GM12891 (cell line): ENCODE results near the gene PEMT. TPM values are rescaled to one million over a fixed set of nuclear protein-coding genes. Genes with fewer than 3 reads are reported as not detected.
"Not testable (repeated sequence)": the region's sequence is repeated elsewhere in the genome, so short reads cannot be mapped to it uniquely, and the experiment has no call there.

Experiments
- DNase-seq: peaks from one replicate; pipeline ENCODE4 v3.0.0; 2011; ENCODE audit warnings: low spot score; ENCODE audit not compliant: insufficient read length
- FAIRE-seq: peaks from 2 replicates; lab custom pipeline; 2011; peaks lifted over from hg19 to GRCh38; lab: Jason Lieb, UNC
- PAX5 ChIP-seq: IDR thresholded peaks from 2 replicates; pipeline ENCODE4 v1.6.1; 2011; ENCODE audit warnings: low read length, moderate library complexity, mild to moderate bottlenecking; ENCODE audit not compliant: insufficient read depth, severe bottlenecking
- POLR2A ChIP-seq: IDR thresholded peaks from 2 replicates; pipeline ENCODE4 v1.6.1; 2011; ENCODE audit warnings: low read depth, low read length, control low read depth
- POLR2AphosphoS5 ChIP-seq: IDR thresholded peaks from 2 replicates; pipeline ENCODE4 v1.6.1; 2011; ENCODE audit warnings: low read depth, low read length, control low read depth
- POU2F2 ChIP-seq: IDR thresholded peaks from 2 replicates; pipeline ENCODE4 v1.6.1; 2011; ENCODE audit warnings: low read depth, mild to moderate bottlenecking, control low read depth, low read length, moderate library complexity
- SPI1 ChIP-seq: IDR thresholded peaks from 2 replicates; pipeline ENCODE4 v1.6.1; 2011; ENCODE audit warnings: low read depth, low read length, control low read depth
- TAF1 ChIP-seq: IDR thresholded peaks from 2 replicates; pipeline ENCODE4 v1.6.1; 2011; ENCODE audit warnings: low read depth, low read length, control low read depth
- polyA plus RNA-seq: library from polyadenylated mRNA; unstranded; fragments of >200 nt; gene quantifications from one replicate; pipeline ENCODE4 v1.2.1, GENCODE V29; 2012; ENCODE audit warnings: low read depth, missing spikeins, inconsistent platforms; ENCODE audit not compliant: missing spikeins

Gene PEMT, protein sequence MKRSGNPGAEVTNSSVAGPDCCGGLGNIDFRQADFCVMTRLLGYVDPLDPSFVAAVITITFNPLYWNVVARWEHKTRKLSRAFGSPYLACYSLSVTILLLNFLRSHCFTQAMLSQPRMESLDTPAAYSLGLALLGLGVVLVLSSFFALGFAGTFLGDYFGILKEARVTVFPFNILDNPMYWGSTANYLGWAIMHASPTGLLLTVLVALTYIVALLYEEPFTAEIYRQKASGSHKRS
- 12.4 TPM for polyA plus RNA-seq

GRCh38 chr17:17591355-17592298 lies at the start of gene PEMT:
Gene PEMT (minus strand): TSS chr17:17591708. CDS start chr17:17591626, 82 bp downstream.
- TF ChIP-seq TAF1 (peak; percentile 30; the same call in 1 of the 2 replicates), POLR2AphosphoS5 (peak; percentile 71; the same call in 1 of the 2 replicates), POLR2A (peak; percentile 60; the same call in 1 of the 2 replicates), PAX5 (no peak), POU2F2 (peak; percentile 82; the same call in 1 of the 2 replicates), SPI1 (no peak)
- FAIRE-seq (peak; percentile 98), DNase-seq (peak; percentile 94)

DNA sequence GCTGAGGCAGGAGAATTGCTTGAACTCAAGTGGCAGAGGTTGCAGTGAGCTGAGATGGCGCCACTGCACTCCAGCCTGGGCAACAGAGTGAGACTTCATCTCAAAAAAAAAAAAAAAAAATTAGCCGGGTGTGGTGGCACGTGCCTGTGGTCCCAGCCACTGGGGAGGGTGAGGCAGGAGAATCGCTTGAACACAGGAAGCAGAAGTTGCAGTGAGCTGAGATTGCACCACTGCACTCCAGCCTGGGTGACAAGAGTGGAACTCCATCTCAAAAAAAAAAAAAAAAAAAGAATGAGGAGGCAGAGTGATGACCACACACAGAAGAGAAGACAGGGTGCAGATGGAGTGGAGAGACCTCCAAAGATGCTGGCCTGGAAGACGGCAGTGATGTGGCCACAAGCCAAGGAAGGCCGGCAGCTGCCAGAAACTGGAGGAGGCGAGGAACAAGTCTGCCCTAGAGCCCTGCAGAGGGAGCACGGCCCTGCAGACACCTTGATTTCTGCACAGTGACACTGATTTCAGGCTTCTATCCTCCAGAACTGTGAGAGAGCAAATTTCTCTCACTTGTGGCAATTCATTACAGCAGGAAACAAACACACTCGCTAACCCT lies 48.3 kb upstream of the PEMT start:
- FAIRE-seq, DNase-seq: not testable (repeated sequence)

DNA sequence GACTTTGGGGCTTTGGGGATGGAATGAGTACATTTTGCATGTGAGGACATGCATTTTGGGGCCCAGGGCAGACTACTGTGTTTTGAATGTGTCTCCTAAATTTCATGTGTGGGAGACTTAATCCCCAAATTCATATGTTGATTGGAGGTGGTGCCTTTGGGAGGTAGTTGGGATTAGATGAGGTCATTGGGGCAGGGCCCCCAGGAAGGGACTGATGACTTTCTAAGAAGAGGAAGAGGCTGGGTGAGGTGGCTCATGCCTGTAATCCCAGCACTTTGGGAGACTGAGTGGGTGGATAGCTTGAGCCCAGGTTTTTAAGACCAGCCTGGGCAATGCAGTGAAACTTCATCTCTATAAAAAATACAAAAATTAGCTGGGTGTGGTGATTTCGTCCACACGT lies 47.0 kb upstream of the PEMT start:
- no peak for DNase-seq

DNA sequence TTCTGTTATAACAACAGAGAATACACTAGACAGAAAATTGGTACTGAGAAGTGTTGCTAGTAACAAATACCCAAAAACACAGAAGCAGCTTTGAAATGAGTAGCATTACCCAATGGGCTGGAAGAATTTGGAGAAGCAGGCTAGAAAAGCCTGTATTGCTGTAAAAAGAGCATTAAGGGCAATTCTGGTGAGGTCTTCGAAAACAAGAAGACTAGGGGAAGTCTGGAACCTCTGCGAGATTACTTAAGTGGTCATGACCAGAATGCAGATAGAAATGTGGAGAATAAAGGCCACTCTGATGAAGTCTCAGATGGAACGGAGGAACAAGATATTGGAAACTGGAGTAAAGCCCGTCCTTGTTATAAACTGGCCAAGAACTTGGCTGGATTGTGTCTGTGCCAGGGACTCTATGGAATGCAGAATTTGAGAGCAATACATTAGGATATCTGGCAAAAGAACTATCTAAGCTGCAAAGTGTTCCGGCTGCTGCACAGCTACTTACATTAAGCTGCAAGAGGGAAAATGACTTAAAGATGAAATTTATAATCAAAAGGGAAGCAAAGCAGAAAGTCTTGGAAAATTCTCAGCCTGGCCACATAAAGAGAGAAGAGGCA lies 44.9 kb upstream of the PEMT start:
- DNase-seq: no peak
- no peak for FAIRE-seq
- no peak for TF ChIP-seq POLR2A
- TF ChIP-seq TAF1: no peak
- TF ChIP-seq POLR2AphosphoS5: no peak

More for the DNA sequence above, 47.0 kb upstream of the PEMT start:
- TF ChIP-seq POLR2AphosphoS5: no peak
- no peak for TF ChIP-seq PAX5
- FAIRE-seq: no peak

GRCh38 chr17:17635537-17636271 lies 44.2 kb upstream of the PEMT start:
- not testable (repeated sequence) for DNase-seq, FAIRE-seq

DNA sequence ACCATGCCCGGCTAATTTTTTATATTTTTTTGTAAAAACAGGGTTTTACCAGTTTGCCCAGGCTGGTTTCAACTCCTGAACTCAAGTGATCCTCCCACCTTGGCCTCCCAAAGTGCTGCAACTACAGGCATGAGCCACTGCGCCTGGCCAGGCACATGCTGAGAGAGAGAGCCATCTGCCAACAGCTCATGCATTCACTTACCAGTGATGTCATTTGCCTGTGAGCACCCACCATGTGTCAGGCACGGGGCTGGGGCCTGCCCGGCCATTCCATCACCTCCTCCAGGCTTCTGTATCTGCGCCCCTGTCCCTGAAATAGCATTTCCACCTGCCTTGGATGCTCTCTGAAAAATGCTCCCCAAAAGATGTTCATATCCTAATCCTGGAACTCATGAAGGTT lies 43.6 kb upstream of the PEMT start:
- DNase-seq (no peak), FAIRE-seq (no peak)
- no peak for TF ChIP-seq POLR2AphosphoS5
- no peak for TF ChIP-seq SPI1
- no peak for TF ChIP-seq TAF1
- no peak for TF ChIP-seq PAX5
- no peak for TF ChIP-seq POU2F2
- TF ChIP-seq POLR2A: no peak

DNA sequence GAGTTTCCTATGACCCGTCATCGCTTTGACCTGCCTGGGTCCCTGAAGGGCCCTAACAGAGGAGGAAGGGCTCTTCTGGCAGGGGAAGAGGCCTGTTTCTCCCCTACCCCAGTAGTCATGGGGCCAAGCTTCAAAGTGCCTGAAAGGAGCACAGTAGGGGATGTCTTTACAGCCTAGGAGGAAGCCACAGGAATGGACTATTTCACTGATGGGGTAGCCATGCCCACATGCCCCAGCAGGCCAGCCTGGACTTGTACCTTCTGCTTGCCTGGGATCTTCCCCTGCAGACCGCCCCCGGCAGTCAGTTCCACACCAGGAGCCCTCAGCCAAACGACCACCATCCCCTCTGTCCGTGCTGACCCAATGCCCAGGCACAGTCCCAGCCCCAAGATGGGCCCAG lies 41.8 kb upstream of the PEMT start:
- no peak for TF ChIP-seq TAF1
- no peak for TF ChIP-seq PAX5
- no peak for FAIRE-seq

GRCh38 chr17:17632690-17633089 lies 41.2 kb upstream of the PEMT start:
- not testable (repeated sequence) for DNase-seq, FAIRE-seq

More for the DNA sequence above, 41.8 kb upstream of the PEMT start:
- no peak for DNase-seq

GRCh38 chr17:17628388-17629008 lies 37.0 kb upstream of the PEMT start:
- FAIRE-seq: peak; percentile 66
- TF ChIP-seq POLR2AphosphoS5 (no peak), TAF1 (no peak), SPI1 (no peak)
- DNase-seq: peak; percentile 37

- TF ChIP-seq TAF1 (no peak), POLR2A (no peak), SPI1 (no peak), POLR2AphosphoS5 (no peak), POU2F2 (no peak), PAX5 (no peak)
- no peak for FAIRE-seq
- DNase-seq: no peak
These were observed 35.3 kb upstream of the PEMT start for GRCh38 chr17:17626840-17627239.
